GM12878 (cell line): ENCODE measurements around the gene COQ5. TPM values are rescaled to one million over a fixed set of nuclear protein-coding genes. Genes with fewer than 3 reads are reported as not detected.

Source experiments
- ATAC-seq: fragments of 200-7000 bp; cut with Tn5 transposase; 3 replicates; pipeline ENCODE4 v1.9.1; 2020; ENCODE audit warnings: mild to moderate bottlenecking, moderate library complexity
- BruUV-seq: library from RNA; stranded (reverse); fragments of 400-500 nt; replicated peaks from 2 replicates; lab custom pipeline; 2021; lab: Mats Ljungman, UMichigan
- CTCF ChIA-PET: fragments of 300-600 bp; sonication (Branson Sonifier 250); formaldehyde crosslinking; extraction: SDS; loops from one replicate; lab custom pipeline; 2021; ENCODE audit warnings: inconsistent platforms; lab: Yijun Ruan, JAX
- POLR2A ChIA-PET: fragments of 350-600 bp; formaldehyde crosslinking; extraction: SDS; loops from one replicate; lab custom pipeline; 2021; ENCODE audit warnings: inconsistent platforms; lab: Charles Lee
- RAD21 ChIA-PET: fragments of 300-600 bp; sonication (Branson Sonifier 250); formaldehyde crosslinking; loops from one replicate; lab custom pipeline; 2023; ENCODE audit warnings: antibody characterized with exemption; ENCODE audit not compliant: unreplicated experiment; lab: Charles Lee
- SMC1A ChIA-PET: fragments of 300-600 bp; sonication (Branson Sonifier 250); formaldehyde crosslinking; loops from one replicate; lab custom pipeline; 2023; ENCODE audit not compliant: unreplicated experiment, uncharacterized antibody; lab: Charles Lee
- DNase-seq: peaks from one replicate; pipeline ENCODE4 v3.0.0-alpha.2; 2011; ENCODE audit warnings: low read depth, low spot score
- FAIRE-seq: peaks from 3 replicates; lab custom pipeline; 2011; peaks lifted over from hg19 to GRCh38; lab: Jason Lieb, UNC
- H2AFZ ChIP-seq: 2 replicates; pipeline ENCODE4 v1.6.0; 2011; ENCODE audit warnings: low read depth, low read length, control low read depth; ENCODE audit not compliant: control insufficient read depth
- H3K27ac ChIP-seq: 2 replicates; pipeline ENCODE4 v1.5.1; 2011; ENCODE audit warnings: control low read depth; ENCODE audit not compliant: control insufficient read depth, insufficient read depth
- H3K27me3 ChIP-seq, 2 experiments: replicated peaks in 1 of 2; 2 replicates each; pipeline versions ENCODE4 v1.6.0 to v1.6.1; 2011; ENCODE audit warnings: low read length in 1 of 2; ENCODE audit not compliant: control insufficient read depth in 2 of 2, insufficient read depth in 2 of 2
- H3K36me3 ChIP-seq, 2 experiments: 2 replicates each; pipeline ENCODE4 v1.5.1; 2011; ENCODE audit warnings: low read length in 1 of 2; ENCODE audit not compliant: control insufficient read depth in 2 of 2, insufficient read depth in 2 of 2
- H3K4me1 ChIP-seq: 2 replicates; pipeline ENCODE4 v1.6.1; 2011; ENCODE audit warnings: mild to moderate bottlenecking, low read length, moderate library complexity, mixed read lengths; ENCODE audit not compliant: control insufficient read depth, insufficient read depth
- H3K4me2 ChIP-seq: 2 replicates; pipeline ENCODE4 v1.6.0; 2011; ENCODE audit warnings: control low read depth; ENCODE audit not compliant: control insufficient read depth, insufficient read depth
- H3K4me3 ChIP-seq: fragments of 200-600 bp; sonication (generic); 2 replicates; pipeline ENCODE4 v1.5.1; 2016
- H3K79me2 ChIP-seq: 2 replicates; pipeline ENCODE4 v1.6.0; 2011; ENCODE audit warnings: low read length; ENCODE audit not compliant: control insufficient read depth, insufficient read depth
- H3K9ac ChIP-seq: 2 replicates; pipeline ENCODE4 v1.8.0; 2011; ENCODE audit warnings: low read length, control low read depth, mixed read lengths; ENCODE audit not compliant: control insufficient read depth, insufficient read depth
- H3K9me3 ChIP-seq: replicated peaks from 3 replicates; pipeline ENCODE4 v1.5.1; 2011; ENCODE audit warnings: mild to moderate bottlenecking, low read length; ENCODE audit not compliant: control insufficient read depth, insufficient read depth
- H4K20me1 ChIP-seq: 2 replicates; pipeline ENCODE4 v1.6.0; 2011; ENCODE audit not compliant: control insufficient read depth, insufficient read depth
- CHD4 ChIP-seq: fragments of 200-600 bp; sonication (generic); IDR thresholded peaks from 2 replicates; pipeline ENCODE4 v1.6.1; 2016; ENCODE audit warnings: mild to moderate bottlenecking
- CREB1 ChIP-seq: IDR thresholded peaks from 2 replicates; pipeline ENCODE4 v1.6.1; 2012; ENCODE audit warnings: low read depth, mild to moderate bottlenecking, inconsistent platforms
- CTCF ChIP-seq, 3 experiments: IDR thresholded peaks in 2 of 3; conservative IDR thresholded peaks in 1 of 3; 2 replicates each; pipeline ENCODE4 v1.5.1; 2011; ENCODE audit warnings: low read depth in 3 of 3, low read length in 3 of 3, mild to moderate bottlenecking in 3 of 3, control low read depth in 2 of 3, moderate library complexity in 2 of 3, inconsistent platforms in 1 of 3, mixed read lengths in 1 of 3; ENCODE audit not compliant: control insufficient read depth in 2 of 3, insufficient read depth in 1 of 3; ENCODE audit errors: extremely low read depth in 1 of 3
- EGR1 ChIP-seq, 2 experiments: IDR thresholded peaks; 1 replicate in 1 of 2; 2 replicates in 1 of 2; pipeline ENCODE4 v1.6.1; 2011 to 2012; ENCODE audit warnings: low read depth in 2 of 2, low read length in 2 of 2, borderline replicate concordance in 1 of 2, mild to moderate bottlenecking in 1 of 2, moderate library complexity in 1 of 2
- EZH2 ChIP-seq: IDR thresholded peaks from 2 replicates; pipeline ENCODE4 v1.6.1; 2012; ENCODE audit warnings: low read depth, mild to moderate bottlenecking, control low read depth, inconsistent platforms, low read length, borderline replicate concordance; ENCODE audit not compliant: control insufficient read depth
- IRF4 ChIP-seq: IDR thresholded peaks from 2 replicates; pipeline ENCODE4 v1.6.1; 2011; ENCODE audit warnings: low read depth, low read length
- MEF2B ChIP-seq: fragments of 450-650 bp; IDR thresholded peaks from 2 replicates; pipeline ENCODE4 v1.6.1; 2018; ENCODE audit warnings: mild to moderate bottlenecking, moderate library complexity; ENCODE audit not compliant: partially characterized antibody, poor library complexity, severe bottlenecking
- PAX5 ChIP-seq: IDR thresholded peaks from 2 replicates; pipeline ENCODE4 v1.6.1; 2011; ENCODE audit warnings: low read depth, low read length, borderline replicate concordance
- PKNOX1 ChIP-seq: fragments of 450-650 bp; IDR thresholded peaks from 2 replicates; pipeline ENCODE4 v1.6.1; 2016; ENCODE audit warnings: mild to moderate bottlenecking
- POLR2A ChIP-seq: IDR thresholded peaks from 2 replicates; pipeline ENCODE4 v1.6.1; 2011; ENCODE audit warnings: low read depth, mild to moderate bottlenecking, low read length
- RUNX3 ChIP-seq: IDR thresholded peaks from 2 replicates; pipeline ENCODE4 v1.6.1; 2012; ENCODE audit warnings: low read length, inconsistent platforms
- SMC3 ChIP-seq: IDR thresholded peaks from 2 replicates; pipeline ENCODE4 v1.6.1; 2011; ENCODE audit warnings: low read length, improper control_type of control experiment, borderline replicate concordance
- TAF1 ChIP-seq: IDR thresholded peaks from 2 replicates; pipeline ENCODE4 v1.6.1; 2011; ENCODE audit warnings: mild to moderate bottlenecking, low read depth, low read length, borderline replicate concordance
- WRNIP1 ChIP-seq: IDR thresholded peaks from 2 replicates; pipeline ENCODE4 v1.6.1; 2011; ENCODE audit warnings: low read depth, low read length, improper control_type of control experiment, borderline replicate concordance
- YY1 ChIP-seq: IDR thresholded peaks from 2 replicates; pipeline ENCODE4 v1.6.1; 2011; ENCODE audit warnings: low read depth, mild to moderate bottlenecking, low read length
- ZSCAN29 ChIP-seq: fragments of 450-650 bp; IDR thresholded peaks from 2 replicates; pipeline ENCODE4 v1.6.1; 2017; ENCODE audit warnings: mild to moderate bottlenecking, moderate library complexity
- ZZZ3 ChIP-seq: IDR thresholded peaks from 2 replicates; pipeline ENCODE4 v1.6.1; 2011; ENCODE audit warnings: low read depth; ENCODE audit not compliant: control insufficient read depth, insufficient read length
- WGBS: methylation state at CpG from one replicate; pipeline ENCODE4 v1.1.6; 2016; ENCODE audit warnings: low lambda C conversion rate; ENCODE audit not compliant: insufficient replicate concordance, insufficient coverage; ENCODE audit errors: missing lambda C conversion rate; 5-methylcytosine and 5-hydroxymethylcytosine counted together
- in situ Hi-C: fragments of 300-500 bp; cut with MboI; formaldehyde crosslinking; loops from 9 replicates; pipeline ENCODE4 v1.14.3; 2018; ENCODE audit warnings: mixed read lengths
- intact Hi-C: fragments of 100-400 bp; cut with micrococcal nuclease; formaldehyde crosslinking; loops from one replicate; pipeline ENCODE4 v1.14.2; 2022; ENCODE audit not compliant: unreplicated experiment
- polyA plus RNA-seq, 11 experiments: library from polyadenylated mRNA; depleted of rRNA in 4 of 11; unstranded in 6 of 11; stranded (reverse) in 5 of 11; fragments of >200 nt; fragmentation: Nextera tagmentation in 4 of 11; fragmentation: Illumina TruSeq in 1 of 11; extraction: Ambion mirVana in 4 of 11; extraction: Trizol in 1 of 11; gene quantifications; 1 replicate in 1 of 11; 2 replicates in 10 of 11; pipeline versions ENCODE4 v1.2.1 to v1.2.3, GENCODE V29; 2011 to 2016; ENCODE audit warnings: inconsistent platforms in 2 of 11, missing spikeins in 2 of 11, low read depth in 1 of 11
- total RNA-seq, 4 experiments: library from RNA; depleted of rRNA in 3 of 4; stranded (reverse); fragments of >200 nt in 3 of 4; fragmentation: Illumina TruSeq in 1 of 4; extraction: Trizol in 1 of 4; gene quantifications; 2 replicates each; pipeline versions ENCODE4 v1.2.1 to v1.2.3, GENCODE V29; 2013 to 2021

COQ5 gene
- total and polyA plus RNA-seq, 10 of the 15 experiments (the other 5 are each of a cell fraction or from before 2014, with no cell fraction given): 24.8 to 69.3 (median 37.8) TPM

GRCh38 chr12:120496413-120497340, 32.3 kb downstream of the COQ5 start:
- ATAC-seq (peak; percentile 56), DNase-seq (no peak), FAIRE-seq (peak; percentile 80)
- POLR2A ChIA-PET: interaction anchor here (0.6 to 1.9 kb wide), 19 partner anchors 8 to 295 kb away, joined by 3 to 11 read pairs (median 4); partner anchors contain the start of genes COQ5, COX6A1 and RNU4-1
- SMC1A ChIA-PET: interaction anchor here (0.8 to 2.4 kb wide), 9 partner anchors 24 to 140 kb away, joined by 3 to 10 read pairs (median 3); partner anchors contain the start of genes COQ5, POP5 and SRSF9
- in situ Hi-C loops: no loop called here
- WGBS: under 1% methylated on average over 41 of the region's 47 CpGs
- Histone ChIP-seq H4K20me1 (0 out of 2 replicates have a peak, but pooled peaks cover 4% of the 10 kb centered on the region), H3K9me3 (no peaks in the 10 kb centered on the region), H3K4me2 (peak overlapping the region; percentile 96), H3K4me1 (peaks cover 4% of the 10 kb centered on the region), H3K27me3 (no peaks in the 10 kb centered on the region), H2AFZ (peak overlapping the region; percentile 47; the same call in 1 of the 2 replicates), H3K79me2 (peaks cover 30% of the 10 kb centered on the region), H3K36me3 (peaks cover 0 to 9% of the 10 kb centered on the region in 2 experiments; a peak in 2 of 4 replicates), H3K9ac (peak overlapping the region; percentile 85), H3K27ac (peak overlapping the region; percentile 77), H3K4me3 (peak overlapping the region; percentile 99)
- TSS peak; percentile 85 for BruUV-seq
- intact Hi-C loops: loop anchor here (2.0 kb wide), 1 partner anchor 28 kb away; the partner anchor contains the start of gene SRSF9
- RAD21 ChIA-PET: interaction anchor here (0.6 to 2.5 kb wide), 13 partner anchors 16 to 194 kb away, joined by 3 to 16 read pairs (median 3); partner anchors contain the start of genes COQ5, POP5 and SIRT4
- CTCF ChIA-PET: interaction anchor here (0.5 to 2.1 kb wide), 17 partner anchors 11 to 363 kb away, joined by 3 to 11 read pairs (median 4); partner anchors contain the start of genes COQ5, POP5 and SRSF9
- TF ChIP-seq ZZZ3 (no peak), WRNIP1 (no peak), CREB1 (no peak), PAX5 (0 out of 2 replicates have a peak, but pooled peaks have one; percentile 26), YY1 (no peak), ZSCAN29 (no peak), SMC3 (no peak), MEF2B (no peak), CTCF (IDR thresholded peaks at IDR 0.05 in 2 of 3, conservative IDR thresholded peaks at IDR 0.05 in 1 of 3; ENCODE audit: control insufficient read depth in 2 of 3, extremely low read depth in 1 of 3, insufficient read depth in 1 of 3, low read depth in 3 of 3, low read length in 3 of 3) (peak in 2 of 3 experiments; percentile 16 to 32; a peak in 2 of 6 replicates), IRF4 (no peak), EGR1 (IDR thresholded peaks at IDR 0.05; ENCODE audit: borderline replicate concordance in 1 of 2, low read depth in 2 of 2, low read length in 2 of 2) (peak in 1 of 2 experiments; percentile 74; a peak in 2 of 3 replicates), CHD4 (no peak), TAF1 (0 out of 2 replicates have a peak, but pooled peaks have one; percentile 14), EZH2 (no peak), RUNX3 (peak; percentile 25; the same call in 1 of the 2 replicates), POLR2A (no peak), PKNOX1 (no peak)
